Stimulated activated naive CD8-positive, alpha-beta T cell treated with anti-CD3 and anti-CD28 coated beads, Interleukin-15, Interleukin-2, amounts not matched to agents 100 ng/mL and 50 ng/mL, for 24 hours (primary cell): ENCODE data around the gene GK.
"Not testable (repeated sequence)": the region's sequence is repeated elsewhere in the genome, so short reads cannot be mapped to it uniquely, and the experiment has no call there.

Source experiments
- H3K27ac Mint-ChIP-seq: one replicate; pipeline ENCODE4 v1.8.0; 2021; ENCODE audit warnings: mild to moderate bottlenecking, mixed read lengths
- H3K27me3 Mint-ChIP-seq: one replicate; pipeline ENCODE4 v1.8.0; 2021; ENCODE audit warnings: mixed read lengths
- H3K36me3 Mint-ChIP-seq: one replicate; pipeline ENCODE4 v1.8.0; 2021; ENCODE audit warnings: low read depth, mixed read lengths
- H3K4me1 Mint-ChIP-seq: one replicate; pipeline ENCODE4 v1.8.0; 2021; ENCODE audit warnings: low read depth, mixed read lengths
- H3K4me3 Mint-ChIP-seq: one replicate; pipeline ENCODE4 v1.8.0; 2021; ENCODE audit warnings: mild to moderate bottlenecking, mixed read lengths
- H3K9me3 Mint-ChIP-seq: one replicate; pipeline ENCODE4 v1.8.0; 2021; ENCODE audit warnings: mixed read lengths

The GK gene

DNA sequence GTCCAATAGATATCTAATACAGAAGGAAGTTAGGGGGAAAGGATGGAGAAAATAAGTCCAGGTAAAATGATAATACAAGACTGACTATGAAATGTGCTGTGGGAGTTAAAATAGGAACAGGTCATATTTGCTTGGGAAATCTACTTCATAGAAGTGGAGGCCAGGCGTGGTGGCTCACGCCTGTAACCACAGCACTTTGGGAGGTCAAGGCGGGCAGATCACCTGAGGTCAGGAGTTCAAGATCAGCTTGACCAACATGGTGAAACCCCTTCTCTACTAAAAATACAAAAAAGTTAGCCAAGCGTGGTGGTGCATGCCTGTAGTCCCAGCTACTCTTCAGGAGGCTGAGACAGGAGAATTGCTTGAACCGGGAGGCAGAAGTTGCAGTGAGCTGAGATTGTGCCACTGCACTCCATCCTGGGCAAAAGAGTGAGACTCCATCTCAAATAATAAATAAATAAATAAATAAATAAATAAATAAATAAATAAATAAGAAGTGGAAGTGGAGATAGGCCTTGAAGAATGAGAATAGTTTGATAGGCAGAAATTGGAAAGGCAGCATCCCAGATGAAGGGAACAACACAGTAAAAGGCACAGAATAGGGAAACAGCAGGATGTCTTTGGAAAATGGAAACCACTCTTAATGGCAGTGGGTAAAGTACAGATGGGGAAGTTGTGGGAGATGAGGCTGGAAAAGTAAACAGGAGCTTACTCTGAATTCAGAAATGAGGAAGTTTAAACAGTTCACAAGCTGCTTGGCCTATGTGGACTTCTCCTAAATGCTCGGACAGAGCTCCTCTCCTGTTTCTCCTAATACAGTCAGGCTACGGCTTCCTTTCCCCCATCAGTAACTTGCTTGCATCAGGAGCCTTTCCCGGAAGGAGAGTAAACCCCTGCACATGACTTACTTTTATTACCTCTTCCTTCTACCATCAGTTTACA, 15.1 kb upstream of the GK start:
- H3K4me3 Mint-ChIP-seq = no peak overlapping the region
- H3K4me1 Mint-ChIP-seq = peaks cover 20% of the 10 kb centered on the region
- H3K27ac Mint-ChIP-seq = peak overlapping the region; percentile 49
- no peaks in the 10 kb centered on the region for H3K9me3 Mint-ChIP-seq
- no peaks in the 10 kb centered on the region for H3K27me3 Mint-ChIP-seq
- no peaks in the 10 kb centered on the region for H3K36me3 Mint-ChIP-seq

DNA sequence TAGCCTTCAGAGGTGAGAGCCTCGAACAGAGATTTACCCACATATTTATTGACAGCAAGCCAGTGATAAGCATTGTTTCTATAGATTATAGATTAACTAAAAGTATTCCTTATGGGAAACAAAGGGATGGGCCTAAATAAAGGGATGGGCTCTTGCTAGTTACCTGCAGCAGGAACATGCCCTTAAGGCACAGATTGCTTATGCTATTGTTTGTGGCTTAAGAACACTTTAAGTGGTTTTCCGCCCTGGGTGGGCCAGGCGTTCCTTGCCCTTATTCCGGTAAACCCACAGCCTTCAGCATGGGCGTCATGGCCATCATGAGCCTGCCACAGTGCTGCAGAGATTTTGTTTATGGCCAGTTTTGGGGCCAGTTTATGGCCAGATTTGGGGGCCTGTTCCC, 13.5 kb upstream of the GK start:
- not testable (repeated sequence) for H3K27me3 Mint-ChIP-seq, H3K4me3 Mint-ChIP-seq, H3K27ac Mint-ChIP-seq, H3K9me3 Mint-ChIP-seq, H3K36me3 Mint-ChIP-seq
- H3K4me1 Mint-ChIP-seq = peaks cover 25% of the 10 kb centered on the region

DNA sequence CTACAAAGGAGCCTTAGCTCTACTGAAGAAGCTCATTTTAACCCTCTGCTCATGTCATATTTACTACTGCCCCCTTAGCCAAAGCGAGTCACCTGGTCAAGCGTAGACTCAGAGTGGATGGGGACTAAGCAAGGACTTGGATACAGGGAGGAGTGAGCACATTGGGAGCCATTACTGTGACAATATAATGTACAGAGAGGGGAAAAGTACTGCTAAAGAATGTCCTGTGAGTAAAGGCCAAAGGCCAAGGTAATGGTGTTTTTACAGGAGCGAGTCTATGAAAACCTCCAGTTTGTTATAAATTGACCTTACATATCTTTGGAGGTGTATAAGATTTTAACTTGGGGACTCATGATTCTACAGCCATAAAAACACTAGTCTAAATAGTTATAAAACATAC, 10.6 kb upstream of the GK start:
- H3K27ac Mint-ChIP-seq = peak overlapping the region; percentile 70

GRCh38 chrX:30643313-30643821, 9.9 kb upstream of the GK start:
- H3K4me3 Mint-ChIP-seq = no peak overlapping the region

More for the DNA sequence above, 10.6 kb upstream of the GK start:
- Mint-ChIP-seq H3K4me3 (no peak overlapping the region), H3K27me3 (no peaks in the 10 kb centered on the region), H3K36me3 (no peaks in the 10 kb centered on the region), H3K4me1 (peaks cover 25% of the 10 kb centered on the region), H3K9me3 (no peaks in the 10 kb centered on the region)

DNA sequence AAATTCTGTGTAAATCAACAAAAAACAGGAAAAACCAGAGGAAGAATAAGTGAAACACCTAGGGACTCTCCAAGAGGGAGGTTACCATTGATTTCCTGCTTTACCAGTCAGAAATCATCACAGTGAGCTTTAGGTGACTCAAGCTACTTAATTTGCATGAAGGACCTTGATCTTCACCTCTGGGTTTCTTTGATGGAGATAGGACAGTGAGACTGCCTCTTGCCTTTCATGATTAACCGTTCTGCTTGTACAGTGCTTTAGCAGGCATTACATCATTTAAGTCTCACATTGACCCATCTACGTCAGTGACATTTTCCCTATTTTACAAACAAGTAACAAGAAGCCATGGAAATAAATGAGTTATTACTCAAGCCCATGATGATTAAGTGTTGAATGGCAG, 3.4 kb upstream of the GK start:
- H3K4me3 Mint-ChIP-seq = no peak overlapping the region
- H3K4me1 Mint-ChIP-seq = peaks cover 32% of the 10 kb centered on the region
- H3K27me3 Mint-ChIP-seq = no peaks in the 10 kb centered on the region
- peak overlapping the region; percentile 97 for H3K27ac Mint-ChIP-seq
- no peaks in the 10 kb centered on the region for H3K36me3 Mint-ChIP-seq
- H3K9me3 Mint-ChIP-seq = no peaks in the 10 kb centered on the region

More at GRCh38 chrX:30643313-30643821, 9.9 kb upstream of the GK start:
- Mint-ChIP-seq H3K27me3 (no peaks in the 10 kb centered on the region), H3K9me3 (no peaks in the 10 kb centered on the region), H3K27ac (peak overlapping the region; percentile 72), H3K36me3 (no peaks in the 10 kb centered on the region), H3K4me1 (peaks cover 25% of the 10 kb centered on the region)

DNA sequence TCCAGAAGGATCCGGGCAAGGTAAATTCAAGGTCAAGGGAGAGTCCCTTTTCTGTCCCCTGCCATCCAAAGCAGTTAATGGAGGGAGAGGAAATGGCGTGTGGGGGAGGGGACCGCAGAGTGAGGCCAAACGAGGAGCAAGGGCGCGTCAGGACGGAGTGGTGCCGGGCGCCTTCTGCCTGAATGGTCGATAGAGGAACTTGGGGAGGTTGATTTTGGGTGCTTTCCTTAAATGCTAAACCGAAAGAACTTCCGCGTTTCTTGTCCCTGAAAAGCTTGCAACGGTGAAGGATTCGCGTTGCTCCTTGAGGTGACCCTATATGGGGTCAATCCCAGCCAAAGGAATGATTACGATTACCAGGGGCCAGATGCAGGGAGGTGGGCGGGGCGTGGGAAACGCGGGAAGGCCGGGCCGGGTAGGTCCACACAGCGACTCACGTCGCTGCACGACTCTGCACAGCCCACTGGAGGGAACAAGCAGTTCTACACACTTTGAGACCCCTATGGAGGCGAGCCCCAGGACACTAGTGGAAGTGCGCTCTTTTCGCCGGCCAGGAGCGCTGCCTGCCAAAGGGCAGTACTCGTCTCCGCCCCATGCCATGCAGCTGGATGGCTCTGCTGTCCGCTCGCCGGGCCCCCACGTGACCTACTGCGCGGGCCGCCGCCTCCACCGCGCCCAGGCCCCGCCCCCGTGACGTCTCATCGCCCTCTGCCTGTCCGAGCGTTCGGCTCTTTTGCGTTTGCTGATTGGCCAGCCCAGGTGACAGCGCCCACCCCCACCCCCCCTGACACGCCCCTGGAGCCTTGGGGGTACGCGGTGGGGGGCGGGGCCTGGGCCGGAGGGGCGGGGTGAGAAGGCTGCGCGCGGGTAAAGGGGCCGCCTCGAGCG, 452 bp upstream of the GK start:
- H3K36me3 Mint-ChIP-seq = peaks cover 20% of the 10 kb centered on the region

GRCh38 chrX:30654386-30654785, 1.2 kb downstream of the GK start:
- H3K27me3 Mint-ChIP-seq, H3K9me3 Mint-ChIP-seq: not testable (repeated sequence)
- Mint-ChIP-seq H3K36me3 (peaks cover 31% of the 10 kb centered on the region), H3K4me1 (peaks cover 67% of the 10 kb centered on the region), H3K4me3 (peak overlapping the region; percentile 89), H3K27ac (peak overlapping the region; percentile 83)

More for the DNA sequence above, 452 bp upstream of the GK start:
- no peaks in the 10 kb centered on the region for H3K9me3 Mint-ChIP-seq
- H3K4me3 Mint-ChIP-seq = peak overlapping the region; percentile 89
- H3K27ac Mint-ChIP-seq = peak overlapping the region; percentile 96
- no peaks in the 10 kb centered on the region for H3K27me3 Mint-ChIP-seq
- H3K4me1 Mint-ChIP-seq = peaks cover 53% of the 10 kb centered on the region

GRCh38 chrX:30654989-30655607, 1.9 kb downstream of the GK start:
- H3K4me3 Mint-ChIP-seq = peak overlapping the region; percentile 89
- peaks cover 32% of the 10 kb centered on the region for H3K36me3 Mint-ChIP-seq
- H3K4me1 Mint-ChIP-seq = peaks cover 65% of the 10 kb centered on the region
- no peaks in the 10 kb centered on the region for H3K9me3 Mint-ChIP-seq
- no peaks in the 10 kb centered on the region for H3K27me3 Mint-ChIP-seq
- peak overlapping the region; percentile 52 for H3K27ac Mint-ChIP-seq

- H3K9me3 Mint-ChIP-seq = no peaks in the 10 kb centered on the region
- peaks cover 32% of the 10 kb centered on the region for H3K36me3 Mint-ChIP-seq
- peak overlapping the region; percentile 89 for H3K4me3 Mint-ChIP-seq
- peaks cover 61% of the 10 kb centered on the region for H3K4me1 Mint-ChIP-seq
- H3K27ac Mint-ChIP-seq = peak overlapping the region; percentile 5
- no peaks in the 10 kb centered on the region for H3K27me3 Mint-ChIP-seq
Observed at GRCh38 chrX:30655991-30656390, 2.8 kb downstream of the GK start.

- H3K27ac Mint-ChIP-seq = peak overlapping the region; percentile 92
- no peaks in the 10 kb centered on the region for H3K27me3 Mint-ChIP-seq
- peaks cover 53% of the 10 kb centered on the region for H3K4me1 Mint-ChIP-seq
- H3K9me3 Mint-ChIP-seq = no peaks in the 10 kb centered on the region
- peaks cover 38% of the 10 kb centered on the region for H3K36me3 Mint-ChIP-seq
- H3K4me3 Mint-ChIP-seq = peak overlapping the region; percentile 58
Observed at GRCh38 chrX:30657196-30658161, 4.3 kb downstream of the GK start.

- Mint-ChIP-seq H3K4me3 (peak overlapping the region; percentile 32), H3K36me3 (peaks cover 38% of the 10 kb centered on the region), H3K9me3 (no peaks in the 10 kb centered on the region), H3K27me3 (no peaks in the 10 kb centered on the region), H3K27ac (peak overlapping the region; percentile 83), H3K4me1 (peaks cover 52% of the 10 kb centered on the region)
Observed at GRCh38 chrX:30659421-30659820, 6.2 kb downstream of the GK start.

GRCh38 chrX:30661228-30661627, 8.0 kb downstream of the GK start:
- H3K4me3 Mint-ChIP-seq = no peak overlapping the region
- no peaks in the 10 kb centered on the region for H3K27me3 Mint-ChIP-seq
- peaks cover 31% of the 10 kb centered on the region for H3K36me3 Mint-ChIP-seq
- H3K4me1 Mint-ChIP-seq = peaks cover 42% of the 10 kb centered on the region
- no peaks in the 10 kb centered on the region for H3K9me3 Mint-ChIP-seq
- H3K27ac Mint-ChIP-seq = peak overlapping the region; percentile 14

- no peak overlapping the region for H3K27ac Mint-ChIP-seq
- H3K36me3 Mint-ChIP-seq = peaks cover 28% of the 10 kb centered on the region
- H3K4me1 Mint-ChIP-seq = peaks cover 26% of the 10 kb centered on the region
- no peaks in the 10 kb centered on the region for H3K27me3 Mint-ChIP-seq
- H3K9me3 Mint-ChIP-seq = no peaks in the 10 kb centered on the region
- no peak overlapping the region for H3K4me3 Mint-ChIP-seq
Observed at GRCh38 chrX:30663322-30663721, 10.1 kb downstream of the GK start.

DNA sequence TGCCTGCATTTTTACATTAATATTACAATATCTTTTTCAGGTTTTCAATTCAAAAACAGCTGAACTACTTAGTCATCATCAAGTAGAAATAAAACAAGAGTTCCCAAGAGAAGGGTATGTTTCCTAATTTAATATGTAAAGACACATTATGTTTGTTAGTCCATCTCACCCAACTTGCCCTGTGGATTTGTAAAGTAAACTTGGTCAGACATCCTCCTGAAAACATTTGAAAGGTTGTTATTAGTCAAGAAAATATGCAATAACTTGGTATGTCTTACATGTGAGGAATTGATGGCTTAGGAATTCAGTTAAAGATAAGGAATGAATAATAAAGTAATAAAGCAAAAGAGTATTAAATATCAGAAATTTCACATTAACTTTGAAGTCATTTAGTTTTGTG, 12.2 kb downstream of the GK start:
- H3K36me3 Mint-ChIP-seq = peaks cover 32% of the 10 kb centered on the region
- H3K27ac Mint-ChIP-seq = no peak overlapping the region
- H3K4me1 Mint-ChIP-seq = peaks cover 7% of the 10 kb centered on the region
- no peaks in the 10 kb centered on the region for H3K27me3 Mint-ChIP-seq
- no peak overlapping the region for H3K4me3 Mint-ChIP-seq
- no peaks in the 10 kb centered on the region for H3K9me3 Mint-ChIP-seq
